Mesendoderm (in vitro differentiated cells): ENCODE data around the gene MUCL3. TPM values are rescaled to one million over a fixed set of nuclear protein-coding genes. Genes with fewer than 3 reads are reported as not detected.

ENCODE experiments used
- DNase-seq: peaks from one replicate; pipeline ENCODE4 v3.0.0; 2013
- H2AK5ac ChIP-seq: 2 replicates; pipeline ENCODE4 v1.6.1; 2013; ENCODE audit warnings: low read length, inconsistent platforms
- H2BK120ac ChIP-seq: 2 replicates; pipeline ENCODE4 v1.6.1; 2013; ENCODE audit warnings: low read depth, mild to moderate bottlenecking, low read length, moderate library complexity, mixed read lengths
- H2BK15ac ChIP-seq: replicated peaks from 2 replicates; pipeline ENCODE4 v1.6.1; 2013; ENCODE audit warnings: low read depth, mild to moderate bottlenecking, moderate library complexity
- H2BK5ac ChIP-seq: 2 replicates; pipeline ENCODE4 v1.6.1; 2013; ENCODE audit warnings: low read length, inconsistent platforms
- H3K18ac ChIP-seq: 2 replicates; pipeline ENCODE4 v1.6.1; 2013; ENCODE audit warnings: mild to moderate bottlenecking, low read length, mixed read lengths
- H3K23ac ChIP-seq: one replicate; pipeline ENCODE4 v1.6.1; 2013; ENCODE audit warnings: low read length
- H3K27ac ChIP-seq: 2 replicates; pipeline ENCODE4 v1.5.1; 2013; ENCODE audit warnings: low read depth, mild to moderate bottlenecking, inconsistent platforms, low read length, moderate library complexity
- H3K27me3 ChIP-seq: 2 replicates; pipeline ENCODE4 v1.6.1; 2013; ENCODE audit warnings: low read length, control low read depth, mild to moderate bottlenecking, inconsistent platforms; ENCODE audit not compliant: insufficient read depth, poor library complexity
- H3K36me3 ChIP-seq: 2 replicates; pipeline ENCODE4 v1.6.1; 2013; ENCODE audit warnings: low read length, inconsistent platforms; ENCODE audit not compliant: control insufficient read depth, insufficient read depth
- H3K4ac ChIP-seq: one replicate; pipeline ENCODE4 v1.6.1; 2013; ENCODE audit warnings: low read depth, mild to moderate bottlenecking, low read length, moderate library complexity
- H3K4me1 ChIP-seq: 2 replicates; pipeline ENCODE4 v1.6.1; 2013; ENCODE audit warnings: low read depth, low read length, inconsistent platforms; ENCODE audit not compliant: control insufficient read depth
- H3K4me2 ChIP-seq: 2 replicates; pipeline ENCODE4 v1.6.1; 2013; ENCODE audit warnings: low read length
- H3K4me3 ChIP-seq: 2 replicates; pipeline ENCODE4 v1.5.1; 2013; ENCODE audit warnings: mild to moderate bottlenecking, low read length
- H3K56ac ChIP-seq: one replicate; pipeline ENCODE4 v1.6.1; 2013; ENCODE audit warnings: low read length
- H3K79me1 ChIP-seq: 2 replicates; pipeline ENCODE4 v1.6.1; 2013; ENCODE audit warnings: low read length, inconsistent platforms
- H3K79me2 ChIP-seq: 2 replicates; pipeline ENCODE4 v1.6.1; 2013; ENCODE audit warnings: mild to moderate bottlenecking, low read length; ENCODE audit not compliant: control insufficient read depth, insufficient read depth
- H3K9ac ChIP-seq: 2 replicates; pipeline ENCODE4 v1.6.1; 2013; ENCODE audit warnings: low read length, inconsistent platforms
- H4K5ac ChIP-seq: one replicate; pipeline ENCODE4 v1.6.1; 2013; ENCODE audit warnings: low read length
- H4K8ac ChIP-seq: one replicate; pipeline ENCODE4 v1.6.1; 2013; ENCODE audit warnings: low read depth, mild to moderate bottlenecking, control low read depth, low read length, moderate library complexity
- WGBS: extraction: QIAGEN DNeasy Blood & Tissue Kit; methylation state at CpG from one replicate; pipeline ENCODE4 v1.1.7; 2013; ENCODE audit warnings: low lambda C conversion rate, missing lambda C conversion rate; ENCODE audit not compliant: insufficient coverage; ENCODE audit errors: extremely low coverage; 5-methylcytosine and 5-hydroxymethylcytosine counted together
- polyA plus RNA-seq, 2 experiments: library from polyadenylated mRNA; stranded (reverse); fragments of 200-250 nt; gene quantifications; one replicate each; pipeline ENCODE4 v1.2.3, GENCODE V29; 2013

Gene MUCL3, protein sequence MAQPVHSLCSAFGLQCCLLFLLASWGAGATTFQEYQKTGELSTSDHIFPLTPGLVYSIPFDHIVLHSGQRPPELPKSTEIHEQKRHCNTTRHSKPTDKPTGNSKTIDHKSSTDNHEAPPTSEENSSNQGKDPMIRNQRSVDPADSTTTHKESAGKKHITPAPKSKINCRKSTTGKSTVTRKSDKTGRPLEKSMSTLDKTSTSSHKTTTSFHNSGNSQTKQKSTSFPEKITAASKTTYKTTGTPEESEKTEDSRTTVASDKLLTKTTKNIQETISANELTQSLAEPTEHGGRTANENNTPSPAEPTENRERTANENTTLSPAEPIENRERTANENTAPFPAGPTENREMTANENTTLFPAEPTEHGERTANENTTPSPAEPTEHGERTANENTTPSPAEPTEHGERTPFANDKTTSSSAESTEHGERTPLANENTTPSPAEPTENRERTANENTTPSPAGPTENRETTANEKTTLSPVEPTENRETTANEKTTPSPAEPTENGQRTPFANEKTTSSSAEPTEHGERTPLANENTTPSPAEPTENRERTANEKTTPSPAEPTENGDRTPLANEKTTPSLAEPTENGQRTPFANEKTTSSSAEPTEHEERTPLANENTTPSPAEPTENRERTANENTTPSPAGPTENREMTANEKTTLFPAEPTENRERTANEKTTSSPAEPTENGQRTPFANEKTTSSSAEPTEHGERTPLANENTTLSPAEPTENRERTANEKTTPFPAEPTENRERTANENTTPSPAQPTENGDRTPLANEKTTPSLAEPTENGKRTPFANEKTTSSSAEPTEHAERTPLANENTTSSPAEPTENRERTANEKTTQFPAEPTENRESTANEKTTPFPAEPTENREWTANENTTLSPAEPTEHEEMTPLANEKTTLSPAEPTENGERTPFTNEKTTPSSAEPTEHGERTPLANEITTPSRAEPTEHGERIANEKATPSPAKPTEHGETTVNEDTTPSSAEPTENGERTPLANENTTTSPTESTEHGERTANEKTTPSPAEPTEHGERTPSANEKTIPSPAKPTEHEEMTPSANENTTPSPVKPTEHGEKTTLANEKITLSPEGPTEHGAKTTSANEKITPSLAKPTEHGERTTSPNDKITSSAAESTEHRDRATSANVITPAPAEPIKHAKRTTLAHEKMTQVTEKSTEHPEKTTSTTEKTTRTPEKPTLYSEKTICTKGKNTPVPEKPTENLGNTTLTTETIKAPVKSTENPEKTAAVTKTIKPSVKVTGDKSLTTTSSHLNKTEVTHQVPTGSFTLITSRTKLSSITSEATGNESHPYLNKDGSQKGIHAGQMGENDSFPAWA (N-terminal part only)
- polyA plus RNA-seq (2013, experiment 1 of 2): 0.20 TPM
- polyA plus RNA-seq (2013, experiment 2 of 2): 0.22 TPM

DNA sequence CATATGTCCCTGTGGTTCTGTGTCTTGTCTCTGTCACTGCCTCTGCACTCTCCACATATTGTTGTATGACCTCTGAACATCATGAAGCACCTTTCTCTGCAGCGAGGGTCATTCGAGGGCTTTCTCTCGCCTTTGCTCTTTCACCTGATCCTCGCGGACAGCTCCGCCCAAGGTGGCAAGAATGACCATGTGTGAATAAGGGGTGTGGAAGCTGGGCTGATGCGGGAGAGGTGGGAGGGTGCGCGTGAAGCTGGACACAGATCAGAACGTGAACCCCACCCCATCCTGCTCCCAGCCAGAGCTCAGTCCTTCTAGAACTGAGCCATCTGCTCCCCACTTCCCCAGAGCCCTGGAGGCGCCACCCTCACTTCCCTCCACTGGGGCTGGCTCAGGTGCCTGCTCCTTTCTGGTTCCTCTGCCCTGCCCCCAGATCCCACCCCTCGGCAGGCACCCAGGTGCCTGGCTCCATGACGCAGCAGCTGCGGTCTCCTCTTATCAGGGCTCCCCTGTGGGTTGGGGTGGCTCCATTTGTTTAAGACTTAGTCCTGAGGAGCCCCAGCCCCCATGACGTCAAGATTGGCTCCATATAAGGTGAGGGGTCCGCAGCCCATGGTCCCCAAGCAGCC is at the start of gene MUCL3:
TSS of gene MUCL3 (plus strand) at position 613 of the 626 bp plus-strand sequence. CDS start 27 bp downstream, outside the sequence.
- no peak within 1 kb of the TSS for H2BK120ac ChIP-seq
- H4K8ac ChIP-seq: no peak within 1 kb of the TSS
- peaks cover 9% of the 10 kb centered on the region for H3K4me1 ChIP-seq
- no peak within 1 kb of the TSS for H2BK15ac ChIP-seq
- H3K9ac ChIP-seq: no peak within 1 kb of the TSS
- H3K27me3 ChIP-seq: no peaks in the 10 kb centered on the region
- H3K79me1 ChIP-seq: no peaks in the 10 kb centered on the region
- H3K4ac ChIP-seq: no peak within 1 kb of the TSS
- peak within 1 kb of the TSS; percentile 7 for H3K56ac ChIP-seq
- H2AK5ac ChIP-seq: no peak within 1 kb of the TSS
- no CpG with 5 or more reads among the region's 16 CpGs for WGBS
- H4K5ac ChIP-seq: no peak within 1 kb of the TSS
- H3K23ac ChIP-seq: no peak within 1 kb of the TSS
- H3K18ac ChIP-seq: no peak within 1 kb of the TSS
- no peaks in the 10 kb centered on the region for H3K79me2 ChIP-seq
- DNase-seq: no peak
- no peak within 1 kb of the TSS for H3K4me2 ChIP-seq
- H3K27ac ChIP-seq: no peak within 1 kb of the TSS
- no peak within 1 kb of the TSS for H3K4me3 ChIP-seq
- H2BK5ac ChIP-seq: no peak within 1 kb of the TSS
- no peaks in the 10 kb centered on the region for H3K36me3 ChIP-seq

DNA sequence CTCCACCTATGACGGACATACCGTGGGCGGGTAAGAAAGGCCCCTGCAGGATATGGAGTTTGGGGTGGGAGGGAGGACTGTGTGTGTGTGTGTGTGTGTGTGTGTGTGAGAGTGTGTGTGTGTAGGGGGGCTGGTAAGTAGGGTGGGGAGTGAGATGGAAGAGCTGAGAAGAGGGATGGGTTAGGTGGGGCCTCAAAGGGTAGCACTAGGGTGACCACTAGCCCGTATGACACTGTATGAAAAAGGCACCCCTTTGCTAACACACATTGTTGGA is 49.4 kb upstream of the MUCL3 start:
- H3K36me3 ChIP-seq: peaks cover 17% of the 10 kb centered on the region
- H3K79me2 ChIP-seq: peaks cover 29% of the 10 kb centered on the region
- H3K4ac ChIP-seq: no peak overlapping the region
- peaks cover 5% of the 10 kb centered on the region for H3K4me1 ChIP-seq
- H4K8ac ChIP-seq: no peak overlapping the region
- H3K27ac ChIP-seq: no peak overlapping the region
- H3K4me2 ChIP-seq: no peak overlapping the region
- H3K56ac ChIP-seq: no peak overlapping the region
- no peak overlapping the region for H3K23ac ChIP-seq
- H2BK15ac ChIP-seq: no peak overlapping the region
- no peak overlapping the region for H2BK120ac ChIP-seq
- no peak for DNase-seq
- H3K79me1 ChIP-seq: peaks cover 14% of the 10 kb centered on the region
- no CpG with 5 or more reads among the region's 4 CpGs for WGBS
- H3K27me3 ChIP-seq: no peaks in the 10 kb centered on the region
- no peak overlapping the region for H2BK5ac ChIP-seq
- H4K5ac ChIP-seq: no peak overlapping the region
- H3K9ac ChIP-seq: no peak overlapping the region
- H3K18ac ChIP-seq: no peak overlapping the region
- H3K4me3 ChIP-seq: no peak overlapping the region
- H2AK5ac ChIP-seq: no peak overlapping the region

DNA sequence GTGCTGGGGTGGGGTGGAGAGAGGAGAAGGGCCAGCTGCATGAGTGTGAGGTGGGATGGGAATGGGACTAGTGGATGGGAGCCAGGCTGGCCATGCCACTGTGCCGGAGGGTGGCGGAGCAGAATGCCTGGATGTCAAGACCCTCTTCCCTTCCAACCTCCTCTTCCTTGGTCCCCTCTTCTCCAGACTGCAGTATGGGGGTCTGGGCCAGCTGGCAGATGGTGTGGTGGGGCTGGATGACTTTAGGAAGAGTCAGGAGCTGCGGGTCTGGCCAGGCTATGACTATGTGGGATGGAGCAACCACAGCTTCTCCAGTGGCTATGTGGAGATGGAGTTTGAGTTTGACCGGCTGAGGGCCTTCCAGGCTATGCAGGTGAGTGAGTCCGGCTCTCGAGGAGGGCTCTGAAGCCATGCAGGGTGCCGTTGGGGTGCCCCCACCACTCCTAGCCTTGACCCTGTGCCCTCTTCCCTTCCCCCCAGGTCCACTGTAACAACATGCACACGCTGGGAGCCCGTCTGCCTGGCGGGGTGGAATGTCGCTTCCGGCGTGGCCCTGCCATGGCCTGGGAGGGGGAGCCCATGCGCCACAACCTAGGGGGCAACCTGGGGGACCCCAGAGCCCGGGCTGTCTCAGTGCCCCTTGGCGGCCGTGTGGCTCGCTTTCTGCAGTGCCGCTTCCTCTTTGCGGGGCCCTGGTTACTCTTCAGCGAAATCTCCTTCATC is 48.8 kb upstream of the MUCL3 start:
- Histone ChIP-seq H3K4me2 (no peak overlapping the region), H3K9ac (no peak overlapping the region), H4K8ac (no peak overlapping the region), H2BK15ac (no peak overlapping the region), H3K36me3 (peaks cover 17% of the 10 kb centered on the region), H3K79me2 (peaks cover 24% of the 10 kb centered on the region), H3K27ac (no peak overlapping the region), H3K4me1 (no peaks in the 10 kb centered on the region), H2BK5ac (no peak overlapping the region), H2AK5ac (no peak overlapping the region), H3K79me1 (peaks cover 14% of the 10 kb centered on the region), H3K4me3 (no peak overlapping the region), H3K23ac (no peak overlapping the region), H4K5ac (no peak overlapping the region), H3K27me3 (no peaks in the 10 kb centered on the region), H2BK120ac (no peak overlapping the region), H3K18ac (no peak overlapping the region), H3K4ac (no peak overlapping the region), H3K56ac (no peak overlapping the region)
- no CpG with 5 or more reads among the region's 21 CpGs for WGBS
- no peak for DNase-seq

DNA sequence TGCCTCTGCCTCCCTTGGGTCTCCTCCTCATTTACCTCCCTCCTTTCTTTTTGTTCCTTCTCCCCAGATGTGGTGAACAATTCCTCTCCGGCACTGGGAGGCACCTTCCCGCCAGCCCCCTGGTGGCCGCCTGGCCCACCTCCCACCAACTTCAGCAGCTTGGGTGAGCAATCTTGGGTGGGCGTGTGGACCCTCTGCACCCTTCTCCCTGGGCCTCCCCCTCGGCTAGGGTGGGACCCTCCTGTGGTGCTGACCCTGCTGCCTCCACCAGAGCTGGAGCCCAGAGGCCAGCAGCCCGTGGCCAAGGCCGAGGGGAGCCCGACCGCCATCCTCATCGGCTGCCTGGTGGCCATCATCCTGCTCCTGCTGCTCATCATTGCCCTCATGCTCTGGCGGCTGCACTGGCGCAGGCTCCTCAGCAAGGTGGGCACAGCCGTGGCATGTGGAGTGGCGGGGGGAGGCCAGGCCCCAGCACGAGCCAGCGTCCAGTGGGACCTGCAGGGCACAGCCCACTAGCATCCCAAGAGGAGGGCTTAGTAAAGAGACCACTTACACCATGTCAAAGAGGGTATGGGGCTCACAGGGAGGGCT is 47.7 kb upstream of the MUCL3 start:
- Histone ChIP-seq H2BK5ac (no peak overlapping the region), H3K4ac (no peak overlapping the region), H4K5ac (no peak overlapping the region), H3K27me3 (no peaks in the 10 kb centered on the region), H2AK5ac (no peak overlapping the region), H2BK15ac (no peak overlapping the region), H3K18ac (no peak overlapping the region), H3K4me3 (no peak overlapping the region), H3K4me1 (no peaks in the 10 kb centered on the region), H3K9ac (no peak overlapping the region), H4K8ac (no peak overlapping the region), H3K23ac (no peak overlapping the region), H3K36me3 (peaks cover 17% of the 10 kb centered on the region), H3K79me2 (peaks cover 18% of the 10 kb centered on the region), H3K4me2 (no peak overlapping the region), H3K79me1 (peaks cover 14% of the 10 kb centered on the region), H3K27ac (no peak overlapping the region), H3K56ac (no peak overlapping the region), H2BK120ac (no peak overlapping the region)
- DNase-seq: no peak
- no CpG with 5 or more reads among the region's 16 CpGs for WGBS

DNA sequence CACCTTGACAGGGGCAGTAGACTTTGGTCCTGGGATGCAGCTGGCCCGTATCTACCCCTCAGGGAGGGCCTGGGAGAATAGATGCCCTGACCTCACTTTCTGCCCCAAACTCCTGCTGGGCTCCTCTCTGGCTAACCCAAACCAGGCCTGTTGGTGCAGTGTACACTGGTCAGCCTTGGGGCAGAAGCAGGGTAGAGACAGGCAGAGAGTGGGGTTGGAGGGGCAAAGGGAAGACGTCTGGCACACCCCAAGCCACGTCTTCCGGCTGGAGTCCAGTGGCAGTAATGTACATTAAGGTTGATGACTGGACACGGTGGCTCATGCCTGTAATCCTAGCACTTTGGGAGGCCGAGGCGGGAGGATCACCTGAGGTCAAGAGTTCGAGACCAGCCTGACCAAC is 47.1 kb upstream of the MUCL3 start:
- Histone ChIP-seq H4K5ac (no peak overlapping the region), H3K36me3 (peaks cover 17% of the 10 kb centered on the region), H3K18ac (no peak overlapping the region), H3K4me3 (no peak overlapping the region), H2BK15ac (no peak overlapping the region), H3K4ac (no peak overlapping the region), H3K27me3 (no peaks in the 10 kb centered on the region), H3K23ac (no peak overlapping the region), H3K56ac (no peak overlapping the region), H3K79me1 (peaks cover 11% of the 10 kb centered on the region), H2AK5ac (no peak overlapping the region), H2BK5ac (no peak overlapping the region), H4K8ac (no peak overlapping the region), H3K4me2 (no peak overlapping the region), H3K79me2 (peaks cover 13% of the 10 kb centered on the region), H3K4me1 (no peaks in the 10 kb centered on the region), H3K9ac (no peak overlapping the region), H2BK120ac (no peak overlapping the region), H3K27ac (no peak overlapping the region)
- WGBS: no CpG with 5 or more reads among the region's 8 CpGs
- DNase-seq: no peak
